Common myeloid progenitor, CD34-positive (primary cell): Measurements from ENCODE around the gene RSAD1.

Experiments used
- CTCF ChIA-PET: fragments of 350-600 bp; sonication (Branson Sonifier 250); formaldehyde crosslinking; loops from one replicate; lab custom pipeline; 2021; ENCODE audit warnings: antibody characterized with exemption; lab: Charles Lee
- POLR2A ChIA-PET: fragments of 350-600 bp; sonication (Branson Sonifier 250); formaldehyde crosslinking; loops from one replicate; lab custom pipeline; 2021; ENCODE audit warnings: antibody characterized with exemption; lab: Charles Lee
- DNase-seq, 3 donors: peaks; one replicate each; pipeline versions ENCODE4 v3.0.0 to v3.0.0-alpha.2; 2013
- H3K27ac ChIP-seq, 2 experiments: 1 replicate in 1 of 2; 2 replicates in 1 of 2; pipeline ENCODE4 v1.7.0; 2013; ENCODE audit warnings: inconsistent platforms in 2 of 2, low read length in 2 of 2, mild to moderate bottlenecking in 2 of 2, low read depth in 1 of 2, moderate library complexity in 1 of 2; ENCODE audit not compliant: severe bottlenecking in 2 of 2, insufficient read depth in 1 of 2, poor library complexity in 1 of 2
- H3K27me3 ChIP-seq, 5 experiments: replicated peaks in 2 of 5; 1 replicate in 3 of 5; 2 replicates in 2 of 5; pipeline versions ENCODE4 v1.6.1 to v1.7.0; 2013; ENCODE audit warnings: low read length in 4 of 5, mild to moderate bottlenecking in 2 of 5, moderate library complexity in 2 of 5, inconsistent platforms in 1 of 5; ENCODE audit not compliant: insufficient read depth in 5 of 5, control insufficient read depth in 4 of 5
- H3K36me3 ChIP-seq, 4 experiments: 1 replicate in 2 of 4; 2 replicates in 2 of 4; pipeline versions ENCODE4 v1.6.1 to v1.7.0; 2013; ENCODE audit warnings: low read length in 3 of 4, control low read depth in 1 of 4, mild to moderate bottlenecking in 1 of 4; ENCODE audit not compliant: control insufficient read depth in 4 of 4, insufficient read depth in 4 of 4
- H3K4me1 ChIP-seq, 4 experiments: 1 replicate in 3 of 4; 2 replicates in 1 of 4; pipeline versions ENCODE4 v1.6.1 to v1.7.1; 2013; ENCODE audit warnings: low read length in 3 of 4, mild to moderate bottlenecking in 3 of 4, control low read depth in 1 of 4, inconsistent platforms in 1 of 4, moderate library complexity in 1 of 4; ENCODE audit not compliant: control insufficient read depth in 4 of 4, insufficient read depth in 4 of 4; ENCODE audit errors: control extremely low read depth in 1 of 4
- H3K4me3 ChIP-seq, 7 experiments: 1 replicate in 4 of 7; 2 replicates in 3 of 7; pipeline versions ENCODE4 v1.5.1 to v1.7.0; 2013; ENCODE audit warnings: mild to moderate bottlenecking in 7 of 7, low read length in 6 of 7, moderate library complexity in 6 of 7, inconsistent platforms in 2 of 7, low read depth in 2 of 7, control low read depth in 1 of 7; ENCODE audit not compliant: insufficient read depth in 4 of 7, control insufficient read depth in 1 of 7; ENCODE audit errors: extremely low read depth in 1 of 7
- H3K9me3 ChIP-seq, 5 experiments: 1 replicate in 4 of 5; 2 replicates in 1 of 5; pipeline versions ENCODE4 v1.6.1 to v1.7.1; 2013; ENCODE audit warnings: low read length in 4 of 5, mild to moderate bottlenecking in 2 of 5, inconsistent platforms in 1 of 5, low read depth in 1 of 5, moderate library complexity in 1 of 5; ENCODE audit not compliant: control insufficient read depth in 4 of 5, insufficient read depth in 2 of 5; ENCODE audit errors: control extremely low read depth in 1 of 5
- WGBS: methylation state at CpG from one replicate; pipeline ENCODE4 v1.1.5; 2013; ENCODE audit not compliant: insufficient coverage; 5-methylcytosine and 5-hydroxymethylcytosine counted together

Gene RSAD1

GRCh38 chr17:50508573-50509460 is 30.2 kb downstream of the RSAD1 start:
- ChIA-PET CTCF (no interaction called here), POLR2A (no interaction called here)
- DNase-seq, result no peak
- no peaks in the 10 kb centered on the region for H3K36me3 ChIP-seq
- H3K27ac ChIP-seq, result peak overlapping the region; percentile 36 to 62
- no peaks in the 10 kb centered on the region for H3K9me3 ChIP-seq
- peak overlapping the region; percentile 44 to 88 (median 68) for H3K4me3 ChIP-seq
- H3K4me1 ChIP-seq, result peaks cover 0 to 23% (median 13%) of the 10 kb centered on the region in 4 experiments
- no peaks in the 10 kb centered on the region for H3K27me3 ChIP-seq
- WGBS, result 32% methylated on average over 29 of the region's 32 CpGs

GRCh38 chr17:50511058-50511457 is 32.4 kb downstream of the RSAD1 start:
- H3K9me3 ChIP-seq, result no peaks in the 10 kb centered on the region
- H3K4me3 ChIP-seq, result no peak overlapping the region
- peak in 2 of 3 donors; percentile 36 to 38 for DNase-seq
- POLR2A ChIA-PET, result no interaction called here
- no peaks in the 10 kb centered on the region for H3K27me3 ChIP-seq
- H3K27ac ChIP-seq, result no peak overlapping the region
- CTCF ChIA-PET, result interaction anchor here (1.3 to 1.8 kb wide), 2 partner anchors 9 to 10 kb away, joined by 4 to 8 read pairs; no protein-coding TSS in a partner anchor
- no peaks in the 10 kb centered on the region for H3K36me3 ChIP-seq
- peaks cover 0 to 15% (median 13%) of the 10 kb centered on the region in 4 experiments for H3K4me1 ChIP-seq
- WGBS, result 96% methylated on average over 2 of the region's 3 CpGs

DNA sequence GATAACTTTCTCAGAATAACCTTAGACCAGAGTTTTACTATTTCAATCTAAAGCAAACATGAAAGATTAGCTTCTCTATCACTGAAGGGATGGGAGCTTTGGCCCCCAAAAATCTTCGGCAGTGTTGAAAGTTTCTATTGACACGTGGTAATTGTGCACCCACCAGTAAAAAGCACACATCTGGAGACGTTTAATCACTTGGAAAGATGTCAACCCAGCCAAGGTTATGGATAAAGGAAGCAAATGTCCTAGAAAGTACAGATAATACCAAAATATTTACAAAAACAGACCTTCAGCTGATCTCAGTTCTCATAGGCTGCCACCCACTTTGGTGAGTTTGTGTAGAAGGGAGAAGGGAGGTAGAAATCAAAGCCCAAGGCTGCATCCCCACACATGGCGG is 34.8 kb downstream of the RSAD1 start:
- WGBS, result 90% methylated on average over 2 of the region's 4 CpGs
- no peak for DNase-seq
- ChIA-PET CTCF (interaction anchor here (0.7 kb wide), 1 partner anchor 31 kb away, joined by 3 read pairs; no protein-coding TSS in a partner anchor), POLR2A (interaction anchor here (0.6 kb wide), 1 partner anchor 87 kb away, joined by 3 read pairs; no protein-coding TSS in a partner anchor)
- Histone ChIP-seq H3K4me1 (peaks cover 0 to 8% (median 5%) of the 10 kb centered on the region in 4 experiments), H3K36me3 (no peaks in the 10 kb centered on the region), H3K9me3 (no peaks in the 10 kb centered on the region), H3K4me3 (no peak overlapping the region), H3K27me3 (no peaks in the 10 kb centered on the region), H3K27ac (no peak overlapping the region)

- Histone ChIP-seq H3K27me3 (no peaks in the 10 kb centered on the region), H3K9me3 (no peaks in the 10 kb centered on the region), H3K36me3 (no peaks in the 10 kb centered on the region), H3K27ac (no peak overlapping the region), H3K4me1 (no peaks in the 10 kb centered on the region), H3K4me3 (no peak overlapping the region)
- DNase-seq, result no peak
- 100% methylated on average over 3 of the region's 3 CpGs for WGBS
- CTCF ChIA-PET, result interaction anchor here (1.4 to 1.8 kb wide), 2 partner anchors 9 to 30 kb away, joined by 3 to 4 read pairs; no protein-coding TSS in a partner anchor
- POLR2A ChIA-PET, result no interaction called here
Observed at GRCh38 chr17:50514388-50514787, 35.7 kb downstream of the RSAD1 start.

- H3K27ac ChIP-seq, result no peak overlapping the region
- no peaks in the 10 kb centered on the region for H3K4me1 ChIP-seq
- no peaks in the 10 kb centered on the region for H3K36me3 ChIP-seq
- POLR2A ChIA-PET, result no interaction called here
- no peak for DNase-seq
- WGBS, result 85% methylated on average over 6 of the region's 6 CpGs
- H3K9me3 ChIP-seq, result no peaks in the 10 kb centered on the region
- CTCF ChIA-PET, result interaction anchor here (1.2 to 1.9 kb wide), 4 partner anchors 10 to 29 kb away, joined by 3 to 7 read pairs (median 4); no protein-coding TSS in a partner anchor
- H3K4me3 ChIP-seq, result no peak overlapping the region
- H3K27me3 ChIP-seq, result peaks cover 0 to 2% (median 0%) of the 10 kb centered on the region in 5 experiments
Observed at GRCh38 chr17:50514936-50515702, 36.5 kb downstream of the RSAD1 start.

GRCh38 chr17:50517011-50517410 is 38.4 kb downstream of the RSAD1 start:
- WGBS, result 86% methylated on average over 4 of the region's 4 CpGs
- Histone ChIP-seq H3K27me3 (peaks cover 0 to 2% (median 0%) of the 10 kb centered on the region in 5 experiments), H3K4me3 (no peak overlapping the region), H3K36me3 (peaks cover 0 to 1% (median 0%) of the 10 kb centered on the region in 4 experiments), H3K4me1 (no peaks in the 10 kb centered on the region), H3K9me3 (no peaks in the 10 kb centered on the region), H3K27ac (no peak overlapping the region)
- POLR2A ChIA-PET, result no interaction called here
- CTCF ChIA-PET, result interaction anchor here (0.8 to 1.2 kb wide), 4 partner anchors 13 to 121 kb away, joined by 3 read pairs; no protein-coding TSS in a partner anchor
- no peak for DNase-seq
